AG04449 (cell line): ENCODE data around the gene CAMTA1.

Experiments used
- CTCF ChIA-PET: fragments of 350-600 bp; formaldehyde crosslinking; extraction: SDS; loops from one replicate; lab custom pipeline; 2021; ENCODE audit warnings: antibody characterized with exemption; lab: Yijun Ruan, JAX
- POLR2A ChIA-PET: fragments of 400-600, 350-600 bp; formaldehyde crosslinking; extraction: SDS; loops from one replicate; lab custom pipeline; 2020; ENCODE audit warnings: antibody characterized with exemption, inconsistent platforms; lab: Yijun Ruan, JAX
- DNase-seq: peaks from one replicate; pipeline ENCODE4 v3.0.0-alpha.2; 2010; ENCODE audit warnings: low read depth, low spot score
- H3K4me3 ChIP-seq: 2 replicates; pipeline ENCODE4 v1.5.1; 2011; ENCODE audit warnings: low read depth, mild to moderate bottlenecking, control low read depth, low read length
- CTCF ChIP-seq: IDR thresholded peaks from one replicate; pipeline ENCODE4 v1.5.1; 2011; ENCODE audit warnings: mild to moderate bottlenecking, moderate library complexity, low read length, control low read depth, inconsistent platforms; ENCODE audit not compliant: insufficient read depth; ENCODE audit errors: missing control alignments

The CAMTA1 gene

GRCh38 chr1:7578206-7578605, 793.0 kb downstream of the CAMTA1 start:
- CTCF ChIA-PET = no interaction called here
- no peak overlapping the region for H3K4me3 ChIP-seq
- POLR2A ChIA-PET = no interaction called here
- DNase-seq = no peak
- TF ChIP-seq CTCF = no peak

- POLR2A ChIA-PET = no interaction called here
- no peak overlapping the region for H3K4me3 ChIP-seq
- CTCF ChIA-PET = interaction anchor here (0.6 kb wide), 1 partner anchor 212 kb away, joined by 3 read pairs; no protein-coding TSS in a partner anchor
- DNase-seq = no peak
- TF ChIP-seq CTCF = no peak
These were observed 793.8 kb downstream of the CAMTA1 start for GRCh38 chr1:7579016-7579415.

- TF ChIP-seq CTCF = no peak
- POLR2A ChIA-PET = no interaction called here
- no peak for DNase-seq
- no peak overlapping the region for H3K4me3 ChIP-seq
- CTCF ChIA-PET = no interaction called here
These were observed 794.9 kb downstream of the CAMTA1 start for GRCh38 chr1:7579831-7580804.

GRCh38 chr1:7580923-7581753, 795.9 kb downstream of the CAMTA1 start:
- DNase-seq = no peak
- ChIA-PET CTCF (interaction anchor here (0.8 to 1.6 kb wide), 3 partner anchors 63 to 539 kb away, joined by 3 to 4 read pairs (median 3); no protein-coding TSS in a partner anchor), POLR2A (no interaction called here)
- no peak for TF ChIP-seq CTCF
- no peak overlapping the region for H3K4me3 ChIP-seq

GRCh38 chr1:7581754-7582459, 796.7 kb downstream of the CAMTA1 start:
- CTCF ChIA-PET = interaction anchor here (0.8 to 1.6 kb wide), 3 partner anchors 62 to 539 kb away, joined by 3 to 4 read pairs (median 3); no protein-coding TSS in a partner anchor
- H3K4me3 ChIP-seq = no peak overlapping the region
- POLR2A ChIA-PET = no interaction called here
- no peak for DNase-seq
- no peak for TF ChIP-seq CTCF
